ENCODE data around the gene REV3L. TPM values are rescaled to one million over a fixed set of nuclear protein-coding genes. Genes with fewer than 3 reads are reported as not detected.

Gene REV3L
- polyA plus RNA-seq, 2 donors = 5.2 to 6.0 TPM

GRCh38 chr6:111437573-111437972 is 45.4 kb downstream of the REV3L start:
- WGBS, 2 donors = 94% methylated on average over 2 of the region's 2 CpGs
- Histone ChIP-seq H3K4me3 (ENCODE audit: low read depth in 1 of 2, low read length in 2 of 2) (no peak overlapping the region), H3K36me3 (ENCODE audit: control insufficient read depth in 2 of 2, insufficient read depth in 2 of 2, low read length in 1 of 2) (no peaks in the 10 kb centered on the region), H3K27ac (ENCODE audit: low read depth in 2 of 2, low read length in 1 of 2) (no peak overlapping the region), H3K27me3 (ENCODE audit: control insufficient read depth in 1 of 2, insufficient read depth in 2 of 2, low read length in 2 of 2) (no peaks in the 10 kb centered on the region), H3K4me1 (ENCODE audit: control insufficient read depth in 2 of 2, insufficient read depth in 2 of 2, low read length in 1 of 2) (no peaks in the 10 kb centered on the region), H3K9me3 (ENCODE audit: control insufficient read depth in 2 of 2, insufficient read depth in 1 of 2, low read depth in 1 of 2, low read length in 1 of 2) (no peaks in the 10 kb centered on the region)

DNA sequence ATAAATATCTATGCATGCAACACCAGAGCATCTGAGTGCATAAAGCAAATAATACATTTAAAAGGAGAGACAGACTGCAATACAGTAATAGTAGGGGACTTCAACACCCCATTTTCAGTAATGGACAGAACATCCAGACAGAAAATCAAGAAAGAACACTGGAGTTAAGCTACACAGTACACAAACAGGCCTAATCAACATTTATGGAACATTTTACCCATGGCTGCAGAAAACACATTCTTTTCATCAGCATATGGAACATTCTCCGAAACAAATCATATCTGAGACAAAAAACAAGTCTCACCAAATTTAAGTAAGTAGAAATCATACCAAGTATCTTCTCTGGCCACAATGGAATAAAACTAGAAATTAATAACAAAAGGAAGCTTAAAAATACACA is 50.5 kb downstream of the REV3L start:
- no peaks in the 10 kb centered on the region for H3K4me1 ChIP-seq (ENCODE audit: control insufficient read depth in 2 of 2, insufficient read depth in 2 of 2, low read length in 1 of 2)
- H3K36me3 ChIP-seq (ENCODE audit: control insufficient read depth in 2 of 2, insufficient read depth in 2 of 2, low read length in 1 of 2) = no peaks in the 10 kb centered on the region
- no peak overlapping the region for H3K4me3 ChIP-seq (ENCODE audit: low read depth in 1 of 2, low read length in 2 of 2)
- H3K27me3 ChIP-seq (ENCODE audit: control insufficient read depth in 1 of 2, insufficient read depth in 2 of 2, low read length in 2 of 2) = no peaks in the 10 kb centered on the region
- no peaks in the 10 kb centered on the region for H3K9me3 ChIP-seq (ENCODE audit: control insufficient read depth in 2 of 2, insufficient read depth in 1 of 2, low read depth in 1 of 2, low read length in 1 of 2)
- no peak overlapping the region for H3K27ac ChIP-seq (ENCODE audit: low read depth in 2 of 2, low read length in 1 of 2)
- WGBS, 2 donors = 94 to 100% methylated on average over 1 of the region's 1 CpG

GRCh38 chr6:111430605-111431376 is 52.2 kb downstream of the REV3L start:
- H3K27me3 ChIP-seq (ENCODE audit: control insufficient read depth in 1 of 2, insufficient read depth in 2 of 2, low read length in 2 of 2) = no peaks in the 10 kb centered on the region
- WGBS, 2 donors = 92 to 93% methylated on average over 11 of the region's 11 CpGs
- H3K9me3 ChIP-seq (ENCODE audit: control insufficient read depth in 2 of 2, insufficient read depth in 1 of 2, low read depth in 1 of 2, low read length in 1 of 2) = no peaks in the 10 kb centered on the region
- H3K36me3 ChIP-seq (ENCODE audit: control insufficient read depth in 2 of 2, insufficient read depth in 2 of 2, low read length in 1 of 2) = no peaks in the 10 kb centered on the region
- H3K4me1 ChIP-seq (ENCODE audit: control insufficient read depth in 2 of 2, insufficient read depth in 2 of 2, low read length in 1 of 2) = no peaks in the 10 kb centered on the region
- no peak overlapping the region for H3K27ac ChIP-seq (ENCODE audit: low read depth in 2 of 2, low read length in 1 of 2)
- no peak overlapping the region for H3K4me3 ChIP-seq (ENCODE audit: low read depth in 1 of 2, low read length in 2 of 2)

- Histone ChIP-seq H3K36me3 (ENCODE audit: control insufficient read depth in 2 of 2, insufficient read depth in 2 of 2, low read length in 1 of 2) (no peaks in the 10 kb centered on the region), H3K4me3 (ENCODE audit: low read depth in 1 of 2, low read length in 2 of 2) (no peak overlapping the region), H3K27ac (ENCODE audit: low read depth in 2 of 2, low read length in 1 of 2) (no peak overlapping the region), H3K9me3 (ENCODE audit: control insufficient read depth in 2 of 2, insufficient read depth in 1 of 2, low read depth in 1 of 2, low read length in 1 of 2) (no peaks in the 10 kb centered on the region), H3K4me1 (ENCODE audit: control insufficient read depth in 2 of 2, insufficient read depth in 2 of 2, low read length in 1 of 2) (no peaks in the 10 kb centered on the region), H3K27me3 (ENCODE audit: control insufficient read depth in 1 of 2, insufficient read depth in 2 of 2, low read length in 2 of 2) (no peaks in the 10 kb centered on the region)
- WGBS, 2 donors = 99% methylated on average over 19 of the region's 19 CpGs
These were observed 53.4 kb downstream of the REV3L start for GRCh38 chr6:111429571-111429970.

GRCh38 chr6:111428811-111429210 is 54.2 kb downstream of the REV3L start:
- H3K36me3 ChIP-seq (ENCODE audit: control insufficient read depth in 2 of 2, insufficient read depth in 2 of 2, low read length in 1 of 2) = no peaks in the 10 kb centered on the region
- WGBS, 2 donors = 77 to 81% methylated on average over 1 of the region's 1 CpG
- H3K9me3 ChIP-seq (ENCODE audit: control insufficient read depth in 2 of 2, insufficient read depth in 1 of 2, low read depth in 1 of 2, low read length in 1 of 2) = no peaks in the 10 kb centered on the region
- no peaks in the 10 kb centered on the region for H3K27me3 ChIP-seq (ENCODE audit: control insufficient read depth in 1 of 2, insufficient read depth in 2 of 2, low read length in 2 of 2)
- H3K4me3 ChIP-seq (ENCODE audit: low read depth in 1 of 2, low read length in 2 of 2) = no peak overlapping the region
- H3K4me1 ChIP-seq (ENCODE audit: control insufficient read depth in 2 of 2, insufficient read depth in 2 of 2, low read length in 1 of 2) = no peaks in the 10 kb centered on the region
- H3K27ac ChIP-seq (ENCODE audit: low read depth in 2 of 2, low read length in 1 of 2) = no peak overlapping the region

GRCh38 chr6:111427341-111428116 is 55.5 kb downstream of the REV3L start:
- Histone ChIP-seq H3K4me1 (ENCODE audit: control insufficient read depth in 2 of 2, insufficient read depth in 2 of 2, low read length in 1 of 2) (no peaks in the 10 kb centered on the region), H3K27ac (ENCODE audit: low read depth in 2 of 2, low read length in 1 of 2) (no peak overlapping the region), H3K36me3 (ENCODE audit: control insufficient read depth in 2 of 2, insufficient read depth in 2 of 2, low read length in 1 of 2) (no peaks in the 10 kb centered on the region), H3K4me3 (ENCODE audit: low read depth in 1 of 2, low read length in 2 of 2) (no peak overlapping the region), H3K9me3 (ENCODE audit: control insufficient read depth in 2 of 2, insufficient read depth in 1 of 2, low read depth in 1 of 2, low read length in 1 of 2) (no peaks in the 10 kb centered on the region), H3K27me3 (ENCODE audit: control insufficient read depth in 1 of 2, insufficient read depth in 2 of 2, low read length in 2 of 2) (no peaks in the 10 kb centered on the region)
- 60 to 64% methylated on average over 5 of the region's 5 CpGs for WGBS, 2 donors

DNA sequence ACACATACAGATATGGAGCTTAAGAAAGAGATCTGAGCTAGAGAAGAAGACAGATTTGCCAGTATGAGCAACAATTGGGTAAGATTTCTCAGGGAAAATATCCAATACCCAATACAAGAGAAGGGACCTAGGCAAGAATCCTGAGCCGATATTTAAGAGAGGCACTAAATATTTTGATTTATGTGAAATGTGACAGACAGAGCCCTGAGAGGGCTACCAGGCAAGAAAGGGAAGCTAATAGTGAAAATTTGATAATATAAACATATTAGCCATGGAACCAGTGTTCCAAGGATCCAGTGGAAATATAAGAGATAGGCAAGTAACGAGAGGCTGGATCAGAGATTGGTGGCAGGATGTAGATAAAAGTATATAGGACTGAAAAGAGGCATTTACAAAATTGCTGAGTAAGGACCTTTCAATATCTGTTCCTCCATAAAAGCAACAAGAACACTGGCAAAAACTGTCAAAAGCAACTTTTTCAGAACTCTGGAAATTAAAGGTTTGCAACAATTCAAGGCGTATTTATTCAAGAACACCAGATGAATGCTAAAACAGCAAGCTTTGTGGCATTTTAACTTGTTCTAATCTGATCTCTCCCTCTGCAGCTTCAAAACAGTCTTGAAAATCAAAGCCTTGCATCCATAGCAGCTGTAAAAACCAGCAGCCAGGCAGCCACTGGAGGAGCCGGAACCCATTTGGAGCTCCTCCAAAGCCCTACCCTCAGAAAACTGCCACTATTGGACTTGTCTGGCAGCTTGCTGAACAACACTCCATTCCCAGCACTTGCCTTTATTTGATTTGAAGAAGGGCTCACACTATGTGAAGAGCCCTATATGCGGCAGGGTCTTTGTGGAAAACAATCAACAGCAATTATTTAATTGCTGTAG is 58.8 kb downstream of the REV3L start:
- Histone ChIP-seq H3K4me1 (ENCODE audit: control insufficient read depth in 2 of 2, insufficient read depth in 2 of 2, low read length in 1 of 2) (no peaks in the 10 kb centered on the region), H3K9me3 (ENCODE audit: control insufficient read depth in 2 of 2, insufficient read depth in 1 of 2, low read depth in 1 of 2, low read length in 1 of 2) (no peaks in the 10 kb centered on the region), H3K27ac (ENCODE audit: low read depth in 2 of 2, low read length in 1 of 2) (no peak overlapping the region), H3K36me3 (ENCODE audit: control insufficient read depth in 2 of 2, insufficient read depth in 2 of 2, low read length in 1 of 2) (no peaks in the 10 kb centered on the region), H3K27me3 (ENCODE audit: control insufficient read depth in 1 of 2, insufficient read depth in 2 of 2, low read length in 2 of 2) (no peaks in the 10 kb centered on the region), H3K4me3 (ENCODE audit: low read depth in 1 of 2, low read length in 2 of 2) (no peak overlapping the region)
- 73 to 81% methylated on average over 5 of the region's 5 CpGs for WGBS, 2 donors

DNA sequence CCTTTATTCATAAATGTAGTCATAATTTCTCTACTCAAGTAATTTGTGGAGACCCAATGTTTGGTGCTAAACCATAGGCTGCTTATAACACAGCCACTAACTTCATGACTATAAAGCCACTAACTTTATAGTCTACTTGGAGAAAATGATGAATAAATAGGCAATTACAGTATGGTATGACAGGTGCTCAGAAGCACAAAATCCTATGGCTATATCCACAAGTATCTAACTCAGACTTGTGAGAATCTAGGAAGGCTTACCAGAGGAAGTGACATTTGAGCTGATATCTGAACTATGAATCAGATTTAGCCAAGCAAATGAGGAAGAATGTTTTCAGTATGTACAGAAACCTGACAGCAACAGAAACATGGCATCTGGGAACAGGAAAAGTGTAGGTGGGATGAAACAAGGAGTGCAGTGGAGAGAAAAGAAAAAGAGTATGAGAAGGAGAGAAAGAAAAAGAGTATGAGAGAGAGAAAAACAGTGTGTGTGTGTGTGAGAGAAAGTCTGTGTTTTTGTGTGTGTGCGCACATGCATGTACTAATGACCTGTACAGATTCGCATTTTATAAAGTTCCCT is 59.9 kb downstream of the REV3L start:
- no peaks in the 10 kb centered on the region for H3K4me1 ChIP-seq (ENCODE audit: control insufficient read depth in 2 of 2, insufficient read depth in 2 of 2, low read length in 1 of 2)
- H3K27ac ChIP-seq (ENCODE audit: low read depth in 2 of 2, low read length in 1 of 2) = no peak overlapping the region
- WGBS, 2 donors = 77 to 96% methylated on average over 2 of the region's 2 CpGs

More for the DNA sequence above, 59.9 kb downstream of the REV3L start:
- H3K36me3 ChIP-seq (ENCODE audit: control insufficient read depth in 2 of 2, insufficient read depth in 2 of 2, low read length in 1 of 2) = no peaks in the 10 kb centered on the region
- no peaks in the 10 kb centered on the region for H3K9me3 ChIP-seq (ENCODE audit: control insufficient read depth in 2 of 2, insufficient read depth in 1 of 2, low read depth in 1 of 2, low read length in 1 of 2)
- no peaks in the 10 kb centered on the region for H3K27me3 ChIP-seq (ENCODE audit: control insufficient read depth in 1 of 2, insufficient read depth in 2 of 2, low read length in 2 of 2)
- no peak overlapping the region for H3K4me3 ChIP-seq (ENCODE audit: low read depth in 1 of 2, low read length in 2 of 2)

All from esophagus (tissue), 2 donors.